Natural killer cell treated with Interleukin-12 subunit alpha and Interleukin-12 subunit beta and Interleukin-15 and Interleukin-18, amount 100 ng/mL, for 72 hours (primary cell): ENCODE results near the gene PTPRC. TPM values are rescaled to one million over a fixed set of nuclear protein-coding genes. Genes with fewer than 3 reads are reported as not detected.

ENCODE experiments used
- ATAC-seq, 2 donors: fragments of 150-1000 bp; cut with Tn5 transposase in 1 of 2; sonication (Bioruptor Pico), chemical (Tn5 transposase) in 1 of 2; 2 replicates each; pipeline ENCODE4 v1.10.0; 2021
- DNase-seq: peaks from one replicate; pipeline ENCODE4 v3.0.0; 2022; ENCODE audit warnings: low spot score
- H3K27ac Mint-ChIP-seq, 2 donors: 1 replicate in 1 of 2; 2 replicates in 1 of 2; pipeline ENCODE4 v1.8.0; 2022; ENCODE audit warnings: mixed read lengths in 2 of 2, mild to moderate bottlenecking in 1 of 2, moderate library complexity in 1 of 2
- H3K27me3 Mint-ChIP-seq, 2 donors: 1 replicate in 1 of 2; 2 replicates in 1 of 2; pipeline ENCODE4 v1.8.0; 2022; ENCODE audit warnings: mixed read lengths in 2 of 2
- H3K36me3 Mint-ChIP-seq: one replicate; pipeline ENCODE4 v1.8.0; 2022; ENCODE audit warnings: mixed read lengths
- H3K4me1 Mint-ChIP-seq, 2 donors: 1 replicate in 1 of 2; 2 replicates in 1 of 2; pipeline ENCODE4 v1.8.0; 2022; ENCODE audit warnings: low read depth in 2 of 2, mixed read lengths in 2 of 2, mild to moderate bottlenecking in 1 of 2
- H3K4me3 Mint-ChIP-seq: one replicate; pipeline ENCODE4 v1.8.0; 2022; ENCODE audit warnings: mixed read lengths
- H3K9me3 Mint-ChIP-seq: 2 replicates; pipeline ENCODE4 v1.8.0; 2022; ENCODE audit warnings: mixed read lengths
- total RNA-seq, 2 donors: library from RNA; stranded (reverse); gene quantifications; one replicate each; pipeline ENCODE4 v1.2.3, GENCODE V29; 2022

The PTPRC gene
- total RNA-seq, 2 donors from 2014 or later = 334 to 761 TPM

DNA sequence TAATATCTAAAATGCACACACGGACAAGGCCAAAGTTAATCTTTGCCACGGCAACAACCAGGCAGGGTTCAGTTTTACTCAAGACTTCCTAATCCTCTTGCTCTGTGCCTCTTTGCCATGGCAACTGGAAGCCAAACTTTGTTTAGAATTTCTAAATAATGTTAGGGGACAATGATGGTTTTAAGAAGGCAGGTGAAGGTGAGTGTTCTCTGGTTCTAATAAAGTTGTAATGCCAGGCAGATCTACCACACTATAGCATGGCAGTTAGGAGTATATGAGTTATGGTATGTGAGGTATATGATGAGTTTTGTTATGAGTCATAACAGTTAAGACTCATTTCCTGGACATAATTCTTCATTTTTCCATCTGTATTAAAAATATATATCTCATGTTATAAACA, 2.7 kb downstream of the PTPRC start:
- H3K36me3 Mint-ChIP-seq = peaks cover 35% of the 10 kb centered on the region
- H3K27me3 Mint-ChIP-seq = no peaks in the 10 kb centered on the region
- DNase-seq = no peak
- H3K27ac Mint-ChIP-seq = peak overlapping the region; percentile 90 to 97
- H3K9me3 Mint-ChIP-seq = no peaks in the 10 kb centered on the region
- H3K4me3 Mint-ChIP-seq = peak overlapping the region; percentile 91
- H3K4me1 Mint-ChIP-seq = peaks cover 31 to 55% of the 10 kb centered on the region in 2 donors
- peak; percentile 86 to 87 for ATAC-seq

DNA sequence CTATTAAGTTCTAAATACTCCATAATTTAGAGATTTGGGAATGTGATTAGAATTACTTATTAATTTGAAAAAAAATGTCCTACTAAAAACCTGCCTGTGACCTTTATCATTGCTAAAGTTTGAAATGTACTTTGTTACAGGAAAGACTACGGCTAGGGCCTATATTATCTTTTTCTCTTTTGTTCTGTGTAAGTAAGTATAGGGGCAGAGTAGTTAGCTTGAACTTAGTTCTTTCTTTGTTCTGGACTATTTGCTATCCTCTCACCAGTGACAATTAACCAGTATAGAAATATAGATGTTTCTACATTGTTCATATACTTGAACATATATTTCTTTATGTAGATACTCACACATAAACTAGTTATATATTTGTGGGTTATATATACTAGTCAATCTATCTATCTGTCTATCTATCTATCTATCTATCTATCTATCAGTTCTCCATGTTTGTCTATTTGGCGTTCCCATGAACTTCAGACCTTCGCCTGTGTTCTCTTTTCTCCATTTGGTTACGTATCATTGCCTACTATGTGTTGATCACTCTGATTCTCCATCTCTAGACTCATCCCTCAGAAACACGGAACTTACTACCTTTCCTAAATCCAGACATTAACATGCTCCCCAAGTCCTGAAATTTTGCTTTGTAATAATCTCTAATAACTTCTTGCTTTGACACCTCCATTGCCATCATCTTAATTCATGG, 3.3 kb downstream of the PTPRC start:
- ATAC-seq (peak; percentile 42 to 55), DNase-seq (no peak)
- Mint-ChIP-seq H3K4me1 (peaks cover 31 to 54% of the 10 kb centered on the region in 2 donors), H3K27ac (peak overlapping the region; percentile 90 to 97), H3K36me3 (peaks cover 40% of the 10 kb centered on the region), H3K9me3 (no peaks in the 10 kb centered on the region), H3K4me3 (peak overlapping the region; percentile 91), H3K27me3 (no peaks in the 10 kb centered on the region)

DNA sequence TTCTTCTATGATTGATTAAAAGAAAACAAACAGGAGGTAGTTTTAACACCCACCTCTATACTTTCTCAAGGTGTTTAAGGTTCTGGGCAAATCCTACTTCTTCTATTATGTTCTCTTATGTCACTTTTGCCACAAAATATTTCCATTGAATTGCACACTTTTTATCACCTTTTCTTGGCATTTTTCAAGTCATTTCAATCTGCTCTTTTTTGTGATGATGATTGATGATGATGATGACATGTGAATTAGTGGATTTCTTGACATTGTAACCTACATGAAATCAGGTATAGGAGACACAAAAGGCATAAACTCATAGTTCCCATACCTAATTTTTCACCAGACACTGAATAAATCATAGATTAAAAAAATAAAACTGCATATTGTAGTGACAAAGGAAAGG, 4.1 kb downstream of the PTPRC start:
- Mint-ChIP-seq H3K9me3 (no peaks in the 10 kb centered on the region), H3K27ac (peak overlapping the region; percentile 90 to 97), H3K27me3 (no peaks in the 10 kb centered on the region), H3K4me3 (peak overlapping the region; percentile 91), H3K4me1 (peaks cover 29 to 53% of the 10 kb centered on the region in 2 donors), H3K36me3 (peaks cover 43% of the 10 kb centered on the region)
- DNase-seq (no peak), ATAC-seq (no peak)

- Mint-ChIP-seq H3K36me3 (peaks cover 47% of the 10 kb centered on the region), H3K4me3 (peak overlapping the region; percentile 91), H3K27ac (peak overlapping the region; percentile 90 to 97), H3K4me1 (peaks cover 30 to 53% of the 10 kb centered on the region in 2 donors), H3K9me3 (no peaks in the 10 kb centered on the region), H3K27me3 (no peaks in the 10 kb centered on the region)
- ATAC-seq = no peak
- DNase-seq = no peak
Measured at GRCh38 chr1:198643808-198644207, 5.0 kb downstream of the PTPRC start.

DNA sequence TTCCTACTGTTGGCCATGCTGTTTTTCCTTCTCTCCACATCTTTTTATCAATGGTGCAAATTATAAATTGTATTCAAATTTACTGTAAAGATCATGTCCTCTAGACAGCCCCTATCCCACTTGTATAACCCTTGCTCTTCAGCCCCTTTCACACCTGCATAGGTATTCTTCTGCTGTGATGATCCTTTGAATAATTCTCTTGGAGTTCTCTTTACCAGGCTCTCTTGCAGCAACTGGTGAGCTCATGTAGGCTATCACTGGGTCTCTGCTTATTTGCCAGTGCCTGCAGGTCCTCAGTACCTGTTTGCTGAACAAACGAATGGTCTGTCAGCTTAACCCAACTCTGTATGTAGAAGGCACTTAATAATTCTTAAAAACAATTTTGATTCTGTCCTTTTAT, 8.2 kb downstream of the PTPRC start:
- ATAC-seq = no peak
- H3K9me3 Mint-ChIP-seq = peaks cover 8% of the 10 kb centered on the region
- H3K4me1 Mint-ChIP-seq = peaks cover 51 to 83% of the 10 kb centered on the region in 2 donors

GRCh38 chr1:198648592-198648991, 9.8 kb downstream of the PTPRC start:
- Mint-ChIP-seq H3K27me3 (no peaks in the 10 kb centered on the region), H3K27ac (peak overlapping the region; percentile 87 to 90), H3K4me1 (peaks cover 47 to 77% of the 10 kb centered on the region in 2 donors), H3K36me3 (peaks cover 44% of the 10 kb centered on the region), H3K9me3 (peaks cover 8% of the 10 kb centered on the region), H3K4me3 (peak overlapping the region; percentile 85)
- ATAC-seq (peak in 1 of 2 donors; percentile 48), DNase-seq (no peak)

More for the DNA sequence above, 8.2 kb downstream of the PTPRC start:
- no peaks in the 10 kb centered on the region for H3K27me3 Mint-ChIP-seq
- H3K36me3 Mint-ChIP-seq = peaks cover 55% of the 10 kb centered on the region
- peak overlapping the region; percentile 91 for H3K4me3 Mint-ChIP-seq
- no peak for DNase-seq
- peak overlapping the region; percentile 90 to 97 for H3K27ac Mint-ChIP-seq

- Mint-ChIP-seq H3K36me3 (peaks cover 40% of the 10 kb centered on the region), H3K4me3 (peak overlapping the region; percentile 85), H3K9me3 (peaks cover 8% of the 10 kb centered on the region), H3K27me3 (no peaks in the 10 kb centered on the region), H3K4me1 (peaks cover 43 to 69% of the 10 kb centered on the region in 2 donors), H3K27ac (peak overlapping the region; percentile 87 to 90)
- DNase-seq = no peak
- ATAC-seq = peak; percentile 53 to 65
Measured at GRCh38 chr1:198649232-198649967, 10.6 kb downstream of the PTPRC start.

- H3K4me3 Mint-ChIP-seq = peak overlapping the region; percentile 85
- no peaks in the 10 kb centered on the region for H3K27me3 Mint-ChIP-seq
- H3K27ac Mint-ChIP-seq = peak overlapping the region; percentile 87 to 90
- ATAC-seq (peak; percentile 70 to 73), DNase-seq (no peak)
- peaks cover 8% of the 10 kb centered on the region for H3K9me3 Mint-ChIP-seq
- peaks cover 40% of the 10 kb centered on the region for H3K36me3 Mint-ChIP-seq
- H3K4me1 Mint-ChIP-seq = peaks cover 42 to 65% of the 10 kb centered on the region in 2 donors
Measured at GRCh38 chr1:198649968-198650338, 11.1 kb downstream of the PTPRC start.

DNA sequence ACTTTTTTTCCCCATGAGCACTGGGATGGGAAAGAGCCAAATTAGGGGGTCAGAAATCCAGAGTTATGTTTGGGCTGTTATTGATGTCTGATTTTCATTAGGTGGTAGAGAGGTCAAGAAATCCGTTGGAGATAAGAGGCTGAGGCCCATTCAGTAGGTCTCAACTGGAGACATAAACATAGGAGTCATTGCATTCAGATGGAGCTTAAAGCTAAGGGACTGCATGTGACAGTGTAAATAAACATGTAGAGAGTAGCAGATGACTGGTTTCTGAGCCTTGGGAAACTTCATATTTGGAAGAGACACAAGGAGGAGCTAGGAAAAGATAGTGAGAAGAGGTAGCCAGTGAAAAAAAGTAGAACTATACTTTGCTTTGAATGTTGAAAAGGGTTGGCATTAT, 11.7 kb downstream of the PTPRC start:
- peaks cover 8% of the 10 kb centered on the region for H3K9me3 Mint-ChIP-seq
- peak overlapping the region; percentile 85 for H3K4me3 Mint-ChIP-seq
- ATAC-seq (no peak), DNase-seq (no peak)
- peak overlapping the region; percentile 87 to 90 for H3K27ac Mint-ChIP-seq
- no peaks in the 10 kb centered on the region for H3K27me3 Mint-ChIP-seq
- H3K4me1 Mint-ChIP-seq = peaks cover 44 to 67% of the 10 kb centered on the region in 2 donors
- peaks cover 40% of the 10 kb centered on the region for H3K36me3 Mint-ChIP-seq

GRCh38 chr1:198651650-198652400, 13.0 kb downstream of the PTPRC start:
- Mint-ChIP-seq H3K27me3 (no peaks in the 10 kb centered on the region), H3K4me3 (peak overlapping the region; percentile 81), H3K36me3 (peaks cover 34% of the 10 kb centered on the region), H3K4me1 (peaks cover 52 to 72% of the 10 kb centered on the region in 2 donors), H3K9me3 (peaks cover 8% of the 10 kb centered on the region), H3K27ac (peak overlapping the region; percentile 87 to 90)
- ATAC-seq (no peak), DNase-seq (no peak)

DNA sequence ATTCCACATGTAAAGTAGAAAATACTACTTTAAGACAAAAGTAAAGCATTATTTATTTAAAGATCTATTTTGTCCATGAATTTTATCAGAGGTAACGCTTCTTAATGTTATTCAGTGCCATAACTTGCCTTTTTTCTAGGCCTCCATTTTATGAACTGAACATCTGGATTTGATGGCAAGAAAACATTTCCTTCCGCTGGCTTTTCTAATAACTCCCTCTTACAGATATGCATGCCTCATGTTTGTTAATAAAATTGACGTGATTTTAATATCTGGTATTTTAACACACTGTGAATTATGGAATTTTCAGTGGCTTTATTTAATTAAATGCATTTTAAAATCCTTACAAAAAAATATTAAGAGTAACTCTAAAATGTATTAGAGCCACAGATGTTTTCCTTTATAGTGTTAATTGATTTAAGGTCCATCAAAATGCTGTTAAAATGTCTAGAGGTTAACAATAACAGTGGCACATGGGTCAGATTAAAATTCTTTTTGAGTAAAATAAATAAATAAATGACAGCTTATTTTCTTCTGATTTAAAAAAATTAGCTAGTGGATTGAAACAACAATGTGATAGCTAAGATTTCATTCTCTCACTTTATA, 15.1 kb downstream of the PTPRC start:
- Mint-ChIP-seq H3K27ac (peak overlapping the region; percentile 87 to 90), H3K36me3 (peaks cover 24% of the 10 kb centered on the region), H3K4me3 (peak overlapping the region; percentile 31), H3K9me3 (peaks cover 8% of the 10 kb centered on the region), H3K27me3 (no peaks in the 10 kb centered on the region), H3K4me1 (peaks cover 57 to 72% of the 10 kb centered on the region in 2 donors)
- no peak for DNase-seq
- ATAC-seq = no peak

DNA sequence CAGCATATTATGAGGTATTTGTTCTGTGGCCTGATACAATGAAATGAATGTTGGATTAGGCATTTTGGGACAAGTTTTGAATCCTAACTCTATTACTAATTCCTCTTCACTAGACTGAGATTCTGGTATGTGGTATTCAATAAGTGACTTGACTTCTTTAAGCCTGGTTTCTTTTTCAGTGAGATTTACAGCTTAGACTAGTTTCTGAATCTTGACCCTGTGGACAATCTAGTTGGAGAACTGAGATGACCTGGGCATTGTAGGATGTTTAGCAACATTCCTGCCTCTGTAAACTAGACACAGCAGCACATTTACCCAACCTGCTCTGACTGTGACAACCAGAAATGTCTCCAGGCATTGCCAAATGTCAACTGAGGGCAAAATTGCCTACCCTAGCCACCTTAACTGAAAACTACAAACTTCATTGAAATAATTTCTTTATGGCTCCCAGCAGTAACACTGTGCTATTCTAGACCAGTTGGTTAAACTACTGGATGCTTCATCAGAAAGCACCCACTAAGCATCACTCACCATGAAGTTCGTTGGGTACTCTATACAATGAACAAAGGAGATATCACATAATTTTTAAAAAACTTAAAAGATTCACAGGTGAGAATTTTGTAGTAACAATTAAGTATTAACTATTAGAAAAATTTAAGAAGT, 16.8 kb downstream of the PTPRC start:
- H3K9me3 Mint-ChIP-seq = no peaks in the 10 kb centered on the region
- DNase-seq (no peak), ATAC-seq (peak in 1 of 2 donors; percentile 21)
- peaks cover 7% of the 10 kb centered on the region for H3K36me3 Mint-ChIP-seq
- peaks cover 47 to 65% of the 10 kb centered on the region in 2 donors for H3K4me1 Mint-ChIP-seq
- H3K27me3 Mint-ChIP-seq = no peaks in the 10 kb centered on the region
- peak overlapping the region; percentile 87 to 90 for H3K27ac Mint-ChIP-seq
- H3K4me3 Mint-ChIP-seq = peak overlapping the region; percentile 82

DNA sequence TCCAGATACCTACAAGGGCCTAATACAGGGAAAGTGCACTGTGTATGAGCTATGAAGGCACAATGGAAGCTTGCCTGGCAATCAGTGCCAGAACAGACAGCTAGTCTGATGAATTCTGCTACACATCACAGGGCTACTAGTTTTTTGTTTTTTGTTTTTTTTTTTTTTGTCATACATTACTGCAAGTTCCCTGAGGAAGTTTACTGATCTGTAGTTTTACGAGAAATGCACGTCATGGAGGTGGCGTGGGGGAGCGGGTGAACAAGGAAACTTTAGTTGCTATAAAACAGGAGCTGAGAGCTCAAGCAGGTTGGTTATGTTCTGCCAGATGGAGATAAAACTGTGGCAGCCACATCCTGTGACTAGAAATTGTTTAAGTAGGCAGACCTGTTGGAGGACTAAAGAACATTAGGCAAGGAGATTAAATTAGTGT, 17.7 kb downstream of the PTPRC start:
- Mint-ChIP-seq H3K27ac (peak overlapping the region; percentile 87 to 90), H3K36me3 (peaks cover 5% of the 10 kb centered on the region)

More for the DNA sequence above, 17.7 kb downstream of the PTPRC start:
- peak overlapping the region; percentile 79 for H3K4me3 Mint-ChIP-seq
- no peaks in the 10 kb centered on the region for H3K9me3 Mint-ChIP-seq
- no peaks in the 10 kb centered on the region for H3K27me3 Mint-ChIP-seq
- ATAC-seq (peak; percentile 70 to 77), DNase-seq (peak; percentile 89)
- peaks cover 48 to 60% of the 10 kb centered on the region in 2 donors for H3K4me1 Mint-ChIP-seq
